Loucy (cell line): ENCODE data around the gene ORC3.
A peak's percentile ranks its signal among the peaks of the same experiment; 100 is the strongest.

Source experiments
- H2AFZ ChIP-seq: fragments of 200-600 bp; sonication (generic); 2 replicates; pipeline ENCODE4 v1.6.0; 2016; ENCODE audit warnings: antibody characterized with exemption, mild to moderate bottlenecking, low read length, moderate library complexity
- H3F3A ChIP-seq: fragments of 200-600 bp; 2 replicates; pipeline ENCODE4 v1.6.0; 2016; ENCODE audit warnings: antibody characterized with exemption, low read depth, mild to moderate bottlenecking
- H3K27me3 ChIP-seq: fragments of 200-600 bp; sonication (generic); 2 replicates; pipeline ENCODE4 v1.6.1; 2014; ENCODE audit warnings: low read length, mild to moderate bottlenecking; ENCODE audit not compliant: insufficient read depth, poor library complexity, severe bottlenecking
- H3K36me3 ChIP-seq: fragments of 200-600 bp; sonication (generic); 2 replicates; pipeline ENCODE4 v1.6.1; 2016; ENCODE audit warnings: low read length; ENCODE audit not compliant: insufficient read depth
- H3K4me1 ChIP-seq: fragments of 200-600 bp; sonication (generic); 2 replicates; pipeline ENCODE4 v1.5.1; 2014; ENCODE audit warnings: low read length, mild to moderate bottlenecking; ENCODE audit not compliant: insufficient read depth, poor library complexity, severe bottlenecking
- H3K4me2 ChIP-seq: fragments of 200-600 bp; sonication (generic); 2 replicates; pipeline ENCODE4 v1.6.0; 2014; ENCODE audit warnings: antibody characterized with exemption, low read length, low read depth, mild to moderate bottlenecking; ENCODE audit not compliant: poor library complexity, severe bottlenecking
- H3K4me3 ChIP-seq: fragments of 200-600 bp; sonication (generic); 2 replicates; pipeline ENCODE4 v1.5.1; 2014; ENCODE audit warnings: low read length, mild to moderate bottlenecking, mixed read lengths; ENCODE audit not compliant: poor library complexity, severe bottlenecking
- H3K79me2 ChIP-seq: fragments of 200-600 bp; sonication (generic); 2 replicates; pipeline ENCODE4 v1.6.1; 2014; ENCODE audit warnings: low read length; ENCODE audit not compliant: insufficient read depth
- H3K9ac ChIP-seq: fragments of 200-600 bp; sonication (generic); 2 replicates; pipeline ENCODE4 v1.6.0; 2014; ENCODE audit warnings: mild to moderate bottlenecking, low read depth, low read length, moderate library complexity; ENCODE audit not compliant: poor library complexity, severe bottlenecking
- H3K9me2 ChIP-seq: fragments of 200-600 bp; sonication (generic); replicated peaks from 2 replicates; pipeline ENCODE4 v1.6.1; 2016; ENCODE audit warnings: low read depth, low read length, mixed read lengths
- H3K9me3 ChIP-seq: fragments of 200-600 bp; sonication (generic); 2 replicates; pipeline ENCODE4 v1.6.1; 2014; ENCODE audit warnings: mild to moderate bottlenecking, antibody characterized with exemption, low read length, low read depth; ENCODE audit not compliant: insufficient read depth
- H4K20me1 ChIP-seq: fragments of 200-600 bp; sonication (generic); 2 replicates; pipeline ENCODE4 v1.6.0; 2014; ENCODE audit warnings: antibody characterized with exemption, low read length, mild to moderate bottlenecking; ENCODE audit not compliant: insufficient read depth, poor library complexity, severe bottlenecking
- CTCF ChIP-seq: fragments of 200-600 bp; sonication (generic); conservative IDR thresholded peaks from 2 replicates; pipeline ENCODE4 v1.5.1; 2014; ENCODE audit warnings: mild to moderate bottlenecking, antibody characterized with exemption, low read length
- EZH2phosphoT487 ChIP-seq: fragments of 200-600 bp; IDR thresholded peaks from 2 replicates; pipeline ENCODE4 v1.6.1; 2018; ENCODE audit warnings: antibody characterized with exemption, mild to moderate bottlenecking, moderate library complexity, borderline replicate concordance

ORC3 gene

GRCh38 chr6:87714093-87714842 is 124.3 kb downstream of the ORC3 start:
- no peak overlapping the region for H3K4me2 ChIP-seq

More at GRCh38 chr6:87714093-87714842, 124.3 kb downstream of the ORC3 start:
- H3K27me3 ChIP-seq: no peaks in the 10 kb centered on the region
- H3K9ac ChIP-seq: no peak overlapping the region
- peak overlapping the region; percentile 64; the same call in 1 of the 2 replicates for H2AFZ ChIP-seq
- no peaks in the 10 kb centered on the region for H3K9me2 ChIP-seq
- no peaks in the 10 kb centered on the region for H3K36me3 ChIP-seq
- H3K79me2 ChIP-seq: no peaks in the 10 kb centered on the region
- TF ChIP-seq EZH2phosphoT487: no peak
- no peak for TF ChIP-seq CTCF
- H4K20me1 ChIP-seq: no peaks in the 10 kb centered on the region
- H3K9me3 ChIP-seq: no peaks in the 10 kb centered on the region
- H3F3A ChIP-seq: no peaks in the 10 kb centered on the region
- no peak overlapping the region for H3K4me3 ChIP-seq
- peaks cover 7% of the 10 kb centered on the region for H3K4me1 ChIP-seq
